SK-N-DZ (cell line): ENCODE measurements around the gene CNDP1. TPM values are rescaled to one million over a fixed set of nuclear protein-coding genes. Genes with fewer than 3 reads are reported as not detected.
"Not testable (repeated sequence)": the region's sequence is repeated elsewhere in the genome, so short reads cannot be mapped to it uniquely, and the experiment has no call there.

Source experiments
- DNase-seq: peaks from one replicate; pipeline ENCODE4 v3.0.0-alpha.2; 2015; ENCODE audit warnings: low spot score
- polyA plus RNA-seq, 2 experiments: library from polyadenylated mRNA; depleted of rRNA; stranded (reverse); fragments of >200 nt; gene quantifications; 2 replicates each; pipeline ENCODE4 v1.2.3, GENCODE V29; 2014

The CNDP1 gene, protein sequence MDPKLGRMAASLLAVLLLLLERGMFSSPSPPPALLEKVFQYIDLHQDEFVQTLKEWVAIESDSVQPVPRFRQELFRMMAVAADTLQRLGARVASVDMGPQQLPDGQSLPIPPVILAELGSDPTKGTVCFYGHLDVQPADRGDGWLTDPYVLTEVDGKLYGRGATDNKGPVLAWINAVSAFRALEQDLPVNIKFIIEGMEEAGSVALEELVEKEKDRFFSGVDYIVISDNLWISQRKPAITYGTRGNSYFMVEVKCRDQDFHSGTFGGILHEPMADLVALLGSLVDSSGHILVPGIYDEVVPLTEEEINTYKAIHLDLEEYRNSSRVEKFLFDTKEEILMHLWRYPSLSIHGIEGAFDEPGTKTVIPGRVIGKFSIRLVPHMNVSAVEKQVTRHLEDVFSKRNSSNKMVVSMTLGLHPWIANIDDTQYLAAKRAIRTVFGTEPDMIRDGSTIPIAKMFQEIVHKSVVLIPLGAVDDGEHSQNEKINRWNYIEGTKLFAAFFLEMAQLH
- 0.14 TPM in 1 of 2 replicates, not detected in the other for polyA plus RNA-seq (2014; cell fraction: cytosol; rRNA removed)
- 0.06 and 0.84 TPM in 2 replicates for polyA plus RNA-seq (2014; cell fraction: nucleus; rRNA removed)

DNA sequence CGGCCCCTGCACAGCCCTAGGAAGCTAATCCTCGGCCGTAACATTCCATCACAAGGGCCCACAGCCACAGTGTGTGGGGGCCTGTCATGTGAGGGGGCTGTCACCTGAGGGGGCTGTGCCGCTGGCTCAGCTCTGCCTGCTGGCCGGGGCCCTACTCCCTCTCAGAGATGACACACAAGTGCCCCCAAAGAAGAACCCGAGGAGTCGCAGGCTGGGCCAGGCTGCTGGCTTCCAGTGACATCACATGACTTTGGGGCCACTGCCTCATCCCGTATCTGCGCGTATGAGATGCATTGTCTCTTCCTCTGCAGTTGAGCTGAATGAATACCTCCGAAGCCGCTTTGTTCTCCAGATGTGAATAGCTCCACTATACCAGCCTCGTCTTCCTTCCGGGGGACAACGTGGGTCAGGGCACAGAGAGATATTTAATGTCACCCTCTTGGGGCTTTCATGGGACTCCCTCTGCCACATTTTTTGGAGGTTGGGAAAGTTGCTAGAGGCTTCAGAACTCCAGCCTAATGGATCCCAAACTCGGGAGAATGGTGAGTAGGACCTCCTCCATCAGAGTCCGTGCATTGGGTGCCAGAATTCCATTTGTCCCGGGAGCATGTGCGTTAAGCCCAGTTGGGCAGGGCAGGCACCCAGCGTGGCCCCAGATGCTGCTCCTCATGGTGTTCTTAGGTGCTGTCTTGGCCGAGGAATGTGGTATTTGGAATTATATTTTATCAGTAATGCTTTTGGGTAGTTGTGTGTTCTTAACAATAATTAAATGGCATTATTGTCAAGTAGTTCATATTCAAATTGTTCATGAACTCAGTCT, at the start of gene CNDP1:
Gene CNDP1 (plus strand): TSS at position 351 of the 820 bp plus-strand sequence. CDS start 168 bp downstream, at position 519.
- DNase-seq, result no peak

DNA sequence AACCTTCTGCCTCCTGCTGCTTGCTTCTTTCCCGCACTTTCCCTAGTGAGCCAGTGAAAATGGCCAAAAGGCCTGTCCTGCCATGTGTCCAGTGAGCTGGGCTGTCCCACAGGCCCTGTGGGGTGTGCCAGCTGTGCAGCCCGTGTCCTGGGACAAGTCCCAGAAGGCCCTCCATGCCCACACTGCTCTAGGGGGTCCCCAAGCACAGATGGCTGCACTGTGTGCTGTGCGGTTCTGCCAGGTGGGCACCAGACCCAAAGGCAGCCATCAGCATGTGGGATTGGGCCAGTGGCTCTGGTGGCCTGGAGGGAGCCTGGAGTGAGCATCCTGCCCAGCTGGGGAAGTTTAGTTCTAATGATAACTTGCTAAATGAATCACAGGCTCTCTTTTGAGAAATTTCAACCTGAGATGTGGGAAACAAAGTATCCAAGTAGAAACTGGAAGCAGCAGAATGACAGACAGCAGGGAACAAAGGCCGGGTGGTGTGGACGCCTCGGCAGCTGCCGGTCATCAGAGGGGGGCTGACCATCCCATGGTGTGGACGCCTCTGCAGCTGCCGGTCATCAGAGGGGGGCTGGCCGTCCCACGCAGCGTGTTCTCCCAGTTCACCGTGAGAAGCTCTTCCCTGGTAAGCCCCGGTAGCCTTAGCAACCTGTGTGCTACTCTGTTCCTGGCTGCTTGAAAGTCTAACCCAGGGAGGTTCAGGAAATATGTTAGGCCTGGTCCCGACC, 48.0 kb upstream of the CNDP1 start:
- DNase-seq, result no peak

DNA sequence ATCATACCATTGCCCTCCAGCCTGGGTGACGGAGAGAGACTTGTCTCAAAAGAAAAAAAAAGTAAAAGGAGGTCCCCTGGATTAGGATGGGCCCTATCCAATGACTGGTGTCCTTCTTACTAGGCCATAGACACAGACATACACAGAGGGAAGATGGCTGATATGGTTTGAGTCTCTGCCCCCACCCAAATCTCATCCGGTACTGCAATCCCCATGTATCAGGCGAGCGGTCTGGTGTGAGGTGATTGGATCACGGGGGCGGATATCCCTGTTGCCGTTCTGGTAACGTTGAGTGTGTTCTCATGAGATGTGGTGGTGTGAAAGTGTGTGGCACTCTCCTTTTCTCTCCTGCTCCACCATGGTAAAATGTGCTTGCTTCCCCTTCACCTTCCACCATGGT, 45.9 kb upstream of the CNDP1 start:
- no peak for DNase-seq

DNA sequence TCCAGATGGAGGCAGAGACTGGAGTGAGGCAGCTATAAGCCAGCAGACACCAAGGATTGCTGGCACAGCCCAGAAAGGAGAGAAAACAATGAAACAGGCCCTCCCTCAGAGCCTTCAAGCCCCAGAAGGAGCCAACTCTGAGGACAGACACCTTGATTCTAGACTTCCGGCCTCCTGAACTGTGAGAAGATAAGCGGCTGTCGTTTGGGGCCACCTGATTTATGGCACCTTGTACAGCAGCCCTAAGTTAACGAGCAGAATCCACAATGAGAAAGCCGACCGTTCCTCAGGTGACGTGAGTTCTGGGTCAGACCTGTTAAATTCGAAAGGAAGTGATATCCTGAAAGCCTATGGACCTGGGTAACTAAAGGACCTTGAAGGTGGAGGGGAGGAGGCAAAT, 45.4 kb upstream of the CNDP1 start:
- no peak for DNase-seq

DNA sequence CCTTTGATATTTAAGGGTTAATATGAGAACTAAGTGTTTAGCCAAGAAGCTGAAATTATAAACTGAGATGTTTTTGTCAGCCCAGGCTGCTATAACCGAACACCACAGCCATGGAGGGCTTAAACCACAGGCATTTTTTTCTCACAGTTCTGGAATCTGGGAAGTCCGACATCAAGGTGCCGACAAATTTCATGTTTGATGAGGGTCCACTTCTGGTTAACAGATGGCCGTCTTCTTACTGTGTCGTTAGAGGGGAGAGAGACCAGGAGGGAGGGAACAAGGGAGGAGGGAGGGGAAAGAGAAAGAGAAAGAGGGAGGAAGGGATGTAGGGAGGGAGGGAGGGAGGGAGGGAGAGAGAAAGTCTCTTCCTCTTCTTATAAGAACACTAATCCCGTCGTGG, 44.6 kb upstream of the CNDP1 start:
- DNase-seq, result no peak

DNA sequence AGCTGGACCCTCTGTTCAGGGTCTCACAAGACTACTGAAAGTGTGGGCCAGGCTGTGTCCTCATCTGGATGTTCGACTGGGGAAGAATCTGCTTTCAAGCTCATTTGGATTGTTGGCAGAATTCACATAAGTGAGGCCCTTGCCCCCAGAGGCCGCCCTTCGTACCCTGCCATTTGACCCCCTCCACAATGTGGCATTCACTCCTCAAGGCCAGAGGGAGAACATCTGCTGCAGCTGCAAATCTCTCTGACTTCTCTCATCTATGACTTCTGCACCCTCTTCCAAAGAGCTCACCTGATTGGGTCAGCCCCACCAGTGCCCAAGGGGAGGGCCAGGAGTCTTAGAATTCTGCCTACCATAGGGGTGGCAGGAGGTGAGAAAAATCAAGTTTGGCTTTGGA, 42.0 kb upstream of the CNDP1 start:
- DNase-seq, result no peak

DNA sequence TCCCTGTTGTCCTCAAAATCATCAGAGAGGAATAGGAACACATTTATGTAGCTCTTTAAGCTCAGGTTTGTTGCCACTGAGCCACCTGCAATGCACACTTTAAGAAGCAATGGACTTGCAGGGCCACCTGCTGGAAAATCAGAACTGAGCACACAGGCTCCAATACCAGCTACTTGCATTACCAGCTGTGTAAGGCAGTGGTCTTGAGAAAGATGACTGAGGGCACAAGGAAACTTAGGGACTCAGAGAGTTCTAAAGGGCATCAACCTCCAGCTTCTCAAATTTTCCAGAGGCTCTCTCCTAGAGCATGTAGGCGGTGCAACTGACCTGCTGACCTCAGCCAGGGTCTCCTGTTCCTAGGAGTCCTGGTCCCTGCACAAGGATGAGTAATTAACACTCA, 40.6 kb upstream of the CNDP1 start:
- DNase-seq, result peak; percentile 64

DNA sequence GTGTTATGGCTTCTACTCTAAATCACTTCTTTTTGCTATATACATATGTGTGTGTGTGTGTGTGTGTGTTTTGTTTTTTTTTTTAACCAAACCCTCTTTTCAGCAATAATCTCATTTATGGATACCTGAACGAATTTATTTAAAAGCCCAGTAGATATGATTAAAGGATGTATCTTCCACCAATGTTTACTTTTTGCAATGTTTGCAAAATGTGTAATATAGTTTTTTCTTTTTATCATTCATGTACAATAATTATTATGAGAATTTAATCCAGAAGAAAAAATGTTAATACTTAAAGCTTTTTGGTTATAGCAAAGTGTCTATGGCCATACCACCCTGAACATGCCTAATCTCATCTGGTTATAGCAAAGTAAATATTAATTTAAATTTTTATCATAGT, 39.8 kb upstream of the CNDP1 start:
- DNase-seq, result no peak

DNA sequence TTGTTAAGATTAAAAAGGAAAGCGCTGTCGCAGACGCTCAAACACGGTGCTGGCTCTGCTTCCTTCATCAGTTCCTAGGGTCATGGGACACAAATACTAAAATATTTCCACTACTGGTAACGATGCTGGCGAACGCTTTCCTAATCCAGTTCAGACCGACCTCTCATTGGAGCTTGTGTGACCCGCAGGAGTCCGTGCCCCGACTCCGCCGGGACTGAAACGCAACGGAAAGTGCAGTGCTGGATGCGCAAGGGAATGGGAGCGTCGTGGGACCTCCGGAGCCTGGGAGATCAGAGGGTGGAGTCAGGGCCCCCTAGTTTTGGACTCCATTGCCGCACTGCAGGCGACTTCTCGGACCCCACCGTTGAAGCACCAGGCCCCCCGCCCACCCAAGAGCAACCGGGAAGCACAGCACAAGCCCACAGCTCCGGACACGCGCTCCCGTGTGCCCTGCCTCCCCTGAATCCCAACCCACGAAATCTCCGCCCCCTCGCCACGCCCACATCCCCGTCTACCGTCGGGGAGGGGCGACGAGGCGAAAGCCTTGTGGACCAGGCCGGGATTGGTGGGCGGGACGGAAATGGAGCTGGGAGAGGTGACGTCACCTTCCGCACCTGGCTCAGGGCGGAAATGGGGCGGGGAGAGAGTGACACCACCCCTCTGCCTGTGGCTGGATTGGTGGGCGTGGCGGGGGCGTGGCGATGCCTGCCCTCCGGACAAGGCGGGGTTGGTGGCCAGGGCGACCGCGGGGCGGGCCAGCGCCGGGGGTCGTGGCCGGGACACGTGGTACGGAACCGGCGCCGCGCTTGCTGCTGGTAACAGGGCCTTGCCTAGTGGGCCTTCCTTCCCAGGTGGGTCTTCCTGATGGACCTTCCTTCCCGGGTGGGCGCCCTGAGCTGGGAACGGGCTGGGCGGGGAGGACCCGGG, 38.5 kb upstream of the CNDP1 start, which contains the start of gene CNDP2:
Gene CNDP2 (plus strand): TSS at position 783 of the 927 bp plus-strand sequence. CDS start 3,611 bp downstream, outside the sequence.
- peak; percentile 99 for DNase-seq

DNA sequence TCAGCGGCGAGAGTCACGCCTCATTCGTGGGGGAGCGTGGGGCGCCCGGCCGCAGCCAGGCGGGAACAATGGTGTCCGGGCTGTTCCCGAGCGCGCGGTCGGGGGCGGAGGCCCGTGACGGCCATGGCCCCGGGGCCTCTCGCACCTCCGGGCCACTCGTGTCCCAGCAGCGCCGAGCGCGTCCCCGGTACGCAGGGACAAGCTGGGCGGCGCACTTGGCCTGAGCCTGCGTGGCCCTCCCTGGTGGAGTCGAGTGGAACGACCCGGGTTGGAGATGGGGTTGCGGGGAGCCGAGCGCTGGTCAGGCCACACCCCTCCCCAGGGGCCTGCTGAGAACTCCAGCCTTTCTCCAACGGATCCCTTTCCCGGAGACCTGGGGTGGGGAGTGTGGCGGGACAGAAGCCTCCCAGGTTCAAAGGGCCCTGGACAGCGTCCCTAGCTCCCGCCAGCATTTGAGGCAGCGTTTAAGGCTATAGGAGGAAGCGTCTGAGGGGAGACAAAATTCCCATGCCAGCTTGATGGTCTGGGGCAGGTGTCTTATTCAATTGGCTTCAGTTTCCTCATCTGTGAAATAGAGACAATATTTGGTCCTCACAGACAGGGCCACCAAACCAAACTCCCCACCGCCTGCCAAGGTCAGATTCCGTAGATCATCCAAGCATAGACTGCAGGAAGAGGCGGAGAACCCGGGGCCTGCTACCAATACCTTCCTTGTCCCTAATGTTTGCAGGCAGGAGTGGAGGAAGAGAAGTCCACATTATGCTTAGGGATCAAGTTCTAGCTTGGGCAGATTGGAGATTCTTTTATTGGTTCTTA, 37.6 kb upstream of the CNDP1 start:
- peak; percentile 71 for DNase-seq

DNA sequence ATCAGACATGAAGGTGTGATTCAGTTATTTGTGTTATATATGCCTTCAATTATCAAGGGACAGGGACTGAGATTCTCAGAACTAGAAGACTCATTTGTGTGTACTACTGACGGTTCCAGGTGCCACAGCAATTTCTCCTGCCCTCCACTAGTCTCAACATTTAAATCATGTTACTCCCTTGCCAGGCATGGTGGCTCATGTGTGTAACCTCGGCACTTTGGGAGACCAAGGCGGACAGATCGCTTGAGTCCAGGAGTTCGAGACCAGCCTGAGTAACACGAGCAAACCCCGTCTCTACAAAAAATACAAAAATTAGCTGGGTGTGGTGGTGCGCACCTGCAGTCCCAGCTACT, 37.0 kb upstream of the CNDP1 start:
- no peak for DNase-seq

DNA sequence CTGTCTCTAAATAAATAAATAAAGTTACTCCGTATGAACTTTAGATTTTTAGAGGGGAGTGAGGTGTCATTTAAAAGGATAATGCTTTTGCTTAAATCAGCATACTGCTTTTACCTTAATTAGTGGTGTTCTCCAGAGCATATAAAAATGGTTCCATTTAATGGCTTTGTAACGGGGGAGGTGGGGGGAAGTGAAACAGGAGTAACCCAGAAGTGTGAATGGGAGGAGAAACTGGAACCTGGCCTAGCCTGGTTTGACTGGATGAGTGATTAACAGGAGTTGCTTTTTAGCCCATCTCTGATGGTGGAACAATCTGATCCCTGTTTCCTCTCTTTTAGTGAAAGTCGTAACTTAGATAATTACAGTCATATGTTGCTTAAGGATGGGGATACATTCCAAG, 36.5 kb upstream of the CNDP1 start:
- DNase-seq, result no peak

DNA sequence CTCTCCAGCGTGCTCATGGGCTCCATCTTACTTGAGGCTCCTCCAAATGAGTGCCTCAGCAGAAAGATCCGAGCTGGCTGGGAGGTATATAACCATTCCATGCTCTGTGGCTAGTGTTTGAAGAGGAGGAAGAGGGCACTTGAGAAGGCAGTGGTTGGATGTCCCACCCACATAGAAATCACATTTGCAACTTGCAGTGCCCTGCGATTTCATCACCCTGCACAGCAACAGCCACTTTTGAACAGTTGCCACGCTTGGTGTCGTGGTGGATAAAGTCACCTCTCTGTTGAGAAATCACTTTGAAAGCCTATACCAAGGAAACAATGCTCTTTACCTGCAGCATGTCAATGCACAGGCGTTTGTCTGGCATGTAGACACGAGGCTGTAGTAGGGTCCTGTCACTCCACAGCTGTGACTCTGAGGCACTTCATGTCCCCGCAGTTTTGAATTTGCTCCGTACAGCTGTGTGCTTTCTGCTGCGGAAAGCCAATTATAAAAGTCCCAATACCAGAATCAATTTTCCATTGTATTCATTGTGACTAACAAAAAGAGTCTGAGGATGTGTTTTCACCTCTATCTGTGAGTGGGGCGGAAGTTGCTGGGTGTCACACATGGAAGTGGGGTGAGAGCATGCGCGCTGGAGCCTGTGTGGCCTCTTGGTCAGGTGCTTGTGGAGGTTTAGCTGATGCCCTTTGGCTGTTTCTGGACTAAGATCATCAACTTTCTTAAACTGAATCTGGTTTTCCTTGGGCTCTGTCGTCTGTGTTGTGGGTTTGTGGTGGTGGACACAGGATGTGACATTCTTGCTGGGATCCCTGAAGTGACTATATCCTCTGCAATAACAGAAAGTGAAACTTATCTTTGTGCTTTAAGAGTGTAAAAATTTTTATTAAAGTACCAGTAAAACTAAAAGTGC, 35.3 kb upstream of the CNDP1 start:
- no peak for DNase-seq

DNA sequence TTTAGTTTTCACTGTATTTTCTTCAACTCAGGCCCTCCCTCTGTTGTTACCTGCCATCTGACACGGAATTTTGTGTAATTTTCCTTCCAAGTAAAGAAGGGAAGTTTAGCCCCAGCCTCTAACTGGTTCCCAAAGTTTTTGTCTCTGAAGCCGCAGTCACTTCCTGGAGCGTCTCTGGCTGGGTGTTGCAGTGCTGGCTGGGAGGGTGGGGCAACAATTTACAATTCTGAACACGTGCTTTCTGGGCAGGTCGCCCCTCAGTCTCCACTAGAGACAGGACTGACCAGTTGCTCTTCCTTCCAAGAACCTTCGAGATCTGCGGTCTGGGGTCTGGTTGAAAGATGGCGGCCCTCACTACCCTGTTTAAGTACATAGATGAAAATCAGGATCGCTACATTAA, 34.7 kb upstream of the CNDP1 start:
- DNase-seq, result no peak

DNA sequence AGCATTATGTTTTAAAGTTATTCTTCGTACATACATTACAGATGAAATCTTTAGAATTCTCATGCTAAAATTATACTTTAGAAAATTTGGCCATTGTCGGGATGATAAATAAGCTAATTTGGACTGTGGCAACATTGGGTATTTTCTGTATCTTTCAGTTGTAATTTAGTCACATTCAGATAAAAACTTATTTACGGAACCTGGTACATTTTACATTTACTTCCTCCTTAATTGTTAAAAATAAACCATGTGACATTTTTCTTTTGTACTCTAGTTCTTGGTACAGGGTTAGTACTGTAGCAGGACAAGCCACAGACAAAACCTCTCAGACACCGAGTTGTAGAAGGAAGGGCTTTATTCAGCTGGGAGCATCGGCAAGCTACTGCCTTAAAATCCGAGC, 33.9 kb upstream of the CNDP1 start:
- DNase-seq, result no peak

DNA sequence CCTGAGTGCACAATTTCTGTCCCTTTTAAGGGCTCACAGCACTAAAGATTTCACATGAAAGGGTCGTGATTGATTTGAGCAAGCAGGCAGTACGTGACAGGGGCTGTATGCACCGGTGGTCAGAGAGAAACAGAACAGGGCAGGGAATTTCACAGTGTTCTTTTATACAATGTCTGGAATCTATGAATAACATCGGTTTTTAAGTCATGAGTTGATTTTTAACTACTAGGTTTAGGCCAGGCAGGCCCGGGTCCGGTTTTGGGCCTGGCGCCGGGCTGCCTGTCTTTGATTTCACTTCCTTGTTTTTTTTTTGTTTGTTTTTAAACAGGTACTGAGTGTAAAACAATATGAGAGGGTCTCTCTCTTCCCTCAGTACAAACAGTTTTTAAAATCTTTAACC, 33.5 kb upstream of the CNDP1 start:
- DNase-seq, result not testable (repeated sequence)

DNA sequence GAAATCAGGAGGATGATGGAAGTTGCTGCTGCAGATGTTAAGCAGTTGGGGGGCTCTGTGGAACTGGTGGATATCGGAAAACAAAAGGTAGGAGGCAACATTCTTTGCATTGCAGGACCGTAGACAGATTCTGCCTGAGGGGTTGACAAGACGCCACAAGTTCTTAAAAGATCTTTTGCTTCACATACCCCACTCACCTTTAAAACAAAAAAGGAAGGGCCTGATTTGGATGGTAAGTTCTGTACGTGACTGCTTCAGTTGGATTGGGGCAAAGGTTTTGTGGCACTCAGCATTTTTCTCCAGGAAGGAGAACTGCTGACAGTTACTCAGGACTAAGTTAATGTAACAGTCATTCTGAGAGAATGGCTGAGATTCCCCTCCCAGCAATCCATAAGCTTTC, 32.9 kb upstream of the CNDP1 start:
- no peak for DNase-seq

DNA sequence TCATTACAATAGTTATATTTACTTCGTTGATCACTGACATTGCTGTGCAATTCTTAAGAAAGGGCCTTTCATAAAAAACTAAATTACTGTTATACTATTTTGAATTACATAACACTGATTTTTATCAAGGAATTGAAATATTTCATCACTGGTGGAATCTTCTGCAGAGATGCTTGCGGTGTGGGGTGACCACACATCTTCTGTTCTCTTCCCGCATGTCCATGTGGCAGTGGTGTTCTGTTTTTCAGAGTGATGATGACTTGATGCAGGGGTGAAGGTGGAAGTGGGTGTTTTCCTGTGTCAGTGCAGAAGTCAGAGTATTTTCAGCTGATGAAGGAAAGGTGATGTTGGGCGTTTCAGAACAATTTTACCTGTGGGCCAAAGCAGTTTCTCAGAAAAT, 31.2 kb upstream of the CNDP1 start:
- DNase-seq, result no peak

DNA sequence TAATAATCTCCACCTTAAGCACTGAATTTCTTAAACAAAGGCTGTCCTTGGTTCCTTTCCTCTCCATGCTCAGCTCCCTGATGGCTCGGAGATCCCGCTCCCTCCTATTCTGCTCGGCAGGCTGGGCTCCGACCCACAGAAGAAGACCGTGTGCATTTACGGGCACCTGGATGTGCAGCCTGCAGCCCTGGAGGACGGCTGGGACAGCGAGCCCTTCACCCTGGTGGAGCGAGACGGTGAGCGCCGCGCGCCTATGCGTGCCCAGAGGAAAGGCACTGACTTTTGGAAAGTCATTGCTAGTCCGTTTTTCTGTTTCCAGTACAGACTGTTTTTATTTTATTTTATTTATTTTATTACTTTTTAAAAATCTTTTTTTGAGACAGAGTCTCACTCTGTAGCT, 28.5 kb upstream of the CNDP1 start:
- no peak for DNase-seq
